ENCODE results near the gene ABCC1. TPM values are rescaled to one million over a fixed set of nuclear protein-coding genes. Genes with fewer than 3 reads are reported as not detected.

The ABCC1 gene
- total RNA-seq, 1 experiment from 2014 or later, result 61.9 TPM

DNA sequence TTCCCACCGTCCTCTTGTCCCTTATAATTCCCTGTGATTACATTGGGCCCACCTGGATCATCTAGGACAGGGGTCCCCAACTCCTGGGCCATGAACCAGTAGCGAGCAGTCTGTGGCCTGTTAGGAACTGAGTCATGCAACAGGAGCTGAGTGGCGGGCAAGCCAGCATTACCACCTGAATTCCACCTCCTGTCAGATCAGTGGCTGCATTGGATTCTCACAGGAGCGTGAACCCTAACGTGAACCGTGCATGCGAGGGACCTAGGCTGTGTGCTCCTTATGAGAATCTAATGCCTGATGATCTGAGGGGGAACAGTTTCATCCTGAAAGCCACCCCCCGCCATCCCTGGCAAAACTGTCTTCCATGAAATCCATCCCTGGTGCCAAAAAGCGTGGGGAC, 36.8 kb downstream of the ABCC1 start (continued):
- TF ChIP-seq, protein P1, sequence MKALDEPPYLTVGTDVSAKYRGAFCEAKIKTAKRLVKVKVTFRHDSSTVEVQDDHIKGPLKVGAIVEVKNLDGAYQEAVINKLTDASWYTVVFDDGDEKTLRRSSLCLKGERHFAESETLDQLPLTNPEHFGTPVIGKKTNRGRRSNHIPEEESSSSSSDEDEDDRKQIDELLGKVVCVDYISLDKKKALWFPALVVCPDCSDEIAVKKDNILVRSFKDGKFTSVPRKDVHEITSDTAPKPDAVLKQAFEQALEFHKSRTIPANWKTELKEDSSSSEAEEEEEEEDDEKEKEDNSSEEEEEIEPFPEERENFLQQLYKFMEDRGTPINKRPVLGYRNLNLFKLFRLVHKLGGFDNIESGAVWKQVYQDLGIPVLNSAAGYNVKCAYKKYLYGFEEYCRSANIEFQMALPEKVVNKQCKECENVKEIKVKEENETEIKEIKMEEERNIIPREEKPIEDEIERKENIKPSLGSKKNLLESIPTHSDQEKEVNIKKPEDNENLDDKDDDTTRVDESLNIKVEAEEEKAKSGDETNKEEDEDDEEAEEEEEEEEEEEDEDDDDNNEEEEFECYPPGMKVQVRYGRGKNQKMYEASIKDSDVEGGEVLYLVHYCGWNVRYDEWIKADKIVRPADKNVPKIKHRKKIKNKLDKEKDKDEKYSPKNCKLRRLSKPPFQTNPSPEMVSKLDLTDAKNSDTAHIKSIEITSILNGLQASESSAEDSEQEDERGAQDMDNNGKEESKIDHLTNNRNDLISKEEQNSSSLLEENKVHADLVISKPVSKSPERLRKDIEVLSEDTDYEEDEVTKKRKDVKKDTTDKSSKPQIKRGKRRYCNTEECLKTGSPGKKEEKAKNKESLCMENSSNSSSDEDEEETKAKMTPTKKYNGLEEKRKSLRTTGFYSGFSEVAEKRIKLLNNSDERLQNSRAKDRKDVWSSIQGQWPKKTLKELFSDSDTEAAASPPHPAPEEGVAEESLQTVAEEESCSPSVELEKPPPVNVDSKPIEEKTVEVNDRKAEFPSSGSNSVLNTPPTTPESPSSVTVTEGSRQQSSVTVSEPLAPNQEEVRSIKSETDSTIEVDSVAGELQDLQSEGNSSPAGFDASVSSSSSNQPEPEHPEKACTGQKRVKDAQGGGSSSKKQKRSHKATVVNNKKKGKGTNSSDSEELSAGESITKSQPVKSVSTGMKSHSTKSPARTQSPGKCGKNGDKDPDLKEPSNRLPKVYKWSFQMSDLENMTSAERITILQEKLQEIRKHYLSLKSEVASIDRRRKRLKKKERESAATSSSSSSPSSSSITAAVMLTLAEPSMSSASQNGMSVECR (CRISPR knock-in tag; IDR thresholded peaks at IDR 0.05; ENCODE audit: borderline replicate concordance), result no peak
- TF ChIP-seq, protein P2, sequence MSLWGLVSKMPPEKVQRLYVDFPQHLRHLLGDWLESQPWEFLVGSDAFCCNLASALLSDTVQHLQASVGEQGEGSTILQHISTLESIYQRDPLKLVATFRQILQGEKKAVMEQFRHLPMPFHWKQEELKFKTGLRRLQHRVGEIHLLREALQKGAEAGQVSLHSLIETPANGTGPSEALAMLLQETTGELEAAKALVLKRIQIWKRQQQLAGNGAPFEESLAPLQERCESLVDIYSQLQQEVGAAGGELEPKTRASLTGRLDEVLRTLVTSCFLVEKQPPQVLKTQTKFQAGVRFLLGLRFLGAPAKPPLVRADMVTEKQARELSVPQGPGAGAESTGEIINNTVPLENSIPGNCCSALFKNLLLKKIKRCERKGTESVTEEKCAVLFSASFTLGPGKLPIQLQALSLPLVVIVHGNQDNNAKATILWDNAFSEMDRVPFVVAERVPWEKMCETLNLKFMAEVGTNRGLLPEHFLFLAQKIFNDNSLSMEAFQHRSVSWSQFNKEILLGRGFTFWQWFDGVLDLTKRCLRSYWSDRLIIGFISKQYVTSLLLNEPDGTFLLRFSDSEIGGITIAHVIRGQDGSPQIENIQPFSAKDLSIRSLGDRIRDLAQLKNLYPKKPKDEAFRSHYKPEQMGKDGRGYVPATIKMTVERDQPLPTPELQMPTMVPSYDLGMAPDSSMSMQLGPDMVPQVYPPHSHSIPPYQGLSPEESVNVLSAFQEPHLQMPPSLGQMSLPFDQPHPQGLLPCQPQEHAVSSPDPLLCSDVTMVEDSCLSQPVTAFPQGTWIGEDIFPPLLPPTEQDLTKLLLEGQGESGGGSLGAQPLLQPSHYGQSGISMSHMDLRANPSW (CRISPR knock-in tag; conservative IDR thresholded peaks at IDR 0.05; ENCODE audit: low read depth), result no peak

DNA sequence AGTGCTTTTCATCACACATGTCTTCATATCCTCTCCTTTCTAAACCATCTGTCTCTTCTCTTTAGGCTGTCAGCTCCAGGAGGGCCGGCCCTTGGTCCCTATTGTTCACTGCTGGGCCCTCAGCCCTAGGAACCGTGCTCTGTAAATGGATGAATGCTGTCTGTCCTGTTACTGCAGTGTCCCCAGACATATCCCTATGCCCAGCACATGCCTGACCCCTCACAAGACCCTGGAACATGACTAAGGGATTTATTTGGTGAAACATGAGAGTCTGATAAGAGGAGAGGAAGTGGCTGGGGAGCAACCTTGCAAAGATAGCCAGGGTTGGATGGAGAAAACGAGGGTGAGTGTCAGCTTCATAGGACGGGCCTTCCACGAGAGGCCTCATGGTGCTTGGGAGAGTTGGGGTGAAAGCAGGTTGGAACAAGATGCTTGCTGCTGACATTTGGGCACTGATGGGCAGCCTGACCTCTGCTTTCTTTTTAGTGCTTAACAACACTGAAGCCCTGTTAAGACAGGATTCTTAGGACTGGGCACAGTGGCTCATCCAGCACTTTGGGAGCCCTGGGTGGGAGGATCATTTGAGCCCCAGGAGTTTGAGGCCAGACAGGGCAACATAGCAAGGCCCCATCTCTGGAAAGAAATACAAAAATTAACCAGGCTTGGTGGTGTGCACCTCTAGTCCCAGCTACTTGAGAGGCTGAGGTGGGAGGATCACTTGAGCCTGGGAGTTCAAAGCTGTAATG, 39.0 kb downstream of the ABCC1 start:
- no peak for DNase-seq (ENCODE audit: low spot score)
- POLR2A ChIA-PET, result interaction anchor here (0.6 kb wide), 1 partner anchor 76 kb away, joined by 6 read pairs; no protein-coding TSS in a partner anchor
- peak overlapping the region; percentile 73 for H3K27ac Mint-ChIP-seq

DNA sequence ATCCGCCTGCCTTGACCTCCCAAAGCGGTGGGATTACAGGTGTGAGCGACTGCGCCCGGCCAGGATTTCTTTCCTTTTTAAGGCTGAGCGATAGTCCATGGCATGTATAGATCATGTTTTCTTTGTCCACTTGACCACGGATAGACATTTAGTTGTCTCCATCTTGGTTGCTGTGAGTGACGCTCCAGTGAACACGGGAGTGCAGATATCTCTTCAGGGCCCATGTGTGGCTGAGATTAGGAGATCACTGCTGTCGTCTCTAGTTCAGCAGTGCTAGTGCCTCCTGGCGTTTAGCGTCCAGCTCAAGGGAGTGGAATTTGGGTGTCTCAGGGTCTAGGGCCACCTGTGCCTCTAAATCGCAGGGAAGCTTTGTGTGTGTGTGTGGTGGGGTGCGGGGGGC, 41.5 kb downstream of the ABCC1 start:
- ChIA-PET CTCF (interaction anchor here (1.1 to 1.9 kb wide), 2 partner anchors 31 to 116 kb away, joined by 3 to 6 read pairs; no protein-coding TSS in a partner anchor), POLR2A (interaction anchor here (0.7 kb wide), 1 partner anchor 278 kb away, joined by 4 read pairs; no protein-coding TSS in a partner anchor)
- peaks cover 54% of the 10 kb centered on the region for H3K4me1 Mint-ChIP-seq
- peaks cover 10% of the 10 kb centered on the region; the same call in 1 of the 2 replicates for H3K9me3 Mint-ChIP-seq
- DNase-seq (ENCODE audit: low spot score) (no peak), ATAC-seq (no peak)
- H3K27me3 Mint-ChIP-seq (ENCODE audit: low read depth), result no peaks in the 10 kb centered on the region
- peaks cover 17% of the 10 kb centered on the region for H3K36me3 Mint-ChIP-seq
- H3K27ac Mint-ChIP-seq, result peak overlapping the region; percentile 89
- no peak overlapping the region for H3K4me3 Mint-ChIP-seq
- no peak for TF ChIP-seq HMGA2 (CRISPR knock-in tag; IDR thresholded peaks at IDR 0.05)
- TF ChIP-seq GABPB1 (CRISPR knock-in tag; IDR thresholded peaks at IDR 0.05), result no peak
- TF ChIP-seq, protein P3, sequence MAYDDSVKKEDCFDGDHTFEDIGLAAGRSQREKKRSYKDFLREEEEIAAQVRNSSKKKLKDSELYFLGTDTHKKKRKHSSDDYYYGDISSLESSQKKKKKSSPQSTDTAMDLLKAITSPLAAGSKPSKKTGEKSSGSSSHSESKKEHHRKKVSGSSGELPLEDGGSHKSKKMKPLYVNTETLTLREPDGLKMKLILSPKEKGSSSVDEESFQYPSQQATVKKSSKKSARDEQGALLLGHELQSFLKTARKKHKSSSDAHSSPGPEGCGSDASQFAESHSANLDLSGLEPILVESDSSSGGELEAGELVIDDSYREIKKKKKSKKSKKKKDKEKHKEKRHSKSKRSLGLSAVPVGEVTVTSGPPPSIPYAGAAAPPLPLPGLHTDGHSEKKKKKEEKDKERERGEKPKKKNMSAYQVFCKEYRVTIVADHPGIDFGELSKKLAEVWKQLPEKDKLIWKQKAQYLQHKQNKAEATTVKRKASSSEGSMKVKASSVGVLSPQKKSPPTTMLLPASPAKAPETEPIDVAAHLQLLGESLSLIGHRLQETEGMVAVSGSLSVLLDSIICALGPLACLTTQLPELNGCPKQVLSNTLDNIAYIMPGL (CRISPR knock-in tag; IDR thresholded peaks at IDR 0.05), result no peak
- TF ChIP-seq, protein P4, sequence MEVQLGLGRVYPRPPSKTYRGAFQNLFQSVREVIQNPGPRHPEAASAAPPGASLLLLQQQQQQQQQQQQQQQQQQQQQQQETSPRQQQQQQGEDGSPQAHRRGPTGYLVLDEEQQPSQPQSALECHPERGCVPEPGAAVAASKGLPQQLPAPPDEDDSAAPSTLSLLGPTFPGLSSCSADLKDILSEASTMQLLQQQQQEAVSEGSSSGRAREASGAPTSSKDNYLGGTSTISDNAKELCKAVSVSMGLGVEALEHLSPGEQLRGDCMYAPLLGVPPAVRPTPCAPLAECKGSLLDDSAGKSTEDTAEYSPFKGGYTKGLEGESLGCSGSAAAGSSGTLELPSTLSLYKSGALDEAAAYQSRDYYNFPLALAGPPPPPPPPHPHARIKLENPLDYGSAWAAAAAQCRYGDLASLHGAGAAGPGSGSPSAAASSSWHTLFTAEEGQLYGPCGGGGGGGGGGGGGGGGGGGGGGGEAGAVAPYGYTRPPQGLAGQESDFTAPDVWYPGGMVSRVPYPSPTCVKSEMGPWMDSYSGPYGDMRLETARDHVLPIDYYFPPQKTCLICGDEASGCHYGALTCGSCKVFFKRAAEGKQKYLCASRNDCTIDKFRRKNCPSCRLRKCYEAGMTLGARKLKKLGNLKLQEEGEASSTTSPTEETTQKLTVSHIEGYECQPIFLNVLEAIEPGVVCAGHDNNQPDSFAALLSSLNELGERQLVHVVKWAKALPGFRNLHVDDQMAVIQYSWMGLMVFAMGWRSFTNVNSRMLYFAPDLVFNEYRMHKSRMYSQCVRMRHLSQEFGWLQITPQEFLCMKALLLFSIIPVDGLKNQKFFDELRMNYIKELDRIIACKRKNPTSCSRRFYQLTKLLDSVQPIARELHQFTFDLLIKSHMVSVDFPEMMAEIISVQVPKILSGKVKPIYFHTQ (CRISPR knock-in tag; IDR thresholded peaks at IDR 0.05), result no peak
- no peak for TF ChIP-seq MYBL2 (CRISPR knock-in tag; IDR thresholded peaks at IDR 0.05)
- no peak for TF ChIP-seq NFE2L1 (CRISPR knock-in tag; IDR thresholded peaks at IDR 0.05)

More for the DNA sequence above, 39.0 kb downstream of the ABCC1 start:
- no peak for ATAC-seq
- no peak overlapping the region for H3K4me3 Mint-ChIP-seq
- H3K9me3 Mint-ChIP-seq, result peaks cover 11% of the 10 kb centered on the region; the same call in 1 of the 2 replicates
- no peaks in the 10 kb centered on the region for H3K27me3 Mint-ChIP-seq (ENCODE audit: low read depth)
- peak; percentile 89 for TF ChIP-seq ZNF121 (CRISPR knock-in tag; IDR thresholded peaks at IDR 0.05)
- no peak for TF ChIP-seq GTF2I (CRISPR knock-in tag; conservative IDR thresholded peaks at IDR 0.05)
- no peak for TF ChIP-seq SMAD3 (CRISPR knock-in tag; IDR thresholded peaks at IDR 0.05; ENCODE audit: borderline replicate concordance)
- TF ChIP-seq ZNF138 (CRISPR knock-in tag; conservative IDR thresholded peaks at IDR 0.05), result no peak
- no peak for TF ChIP-seq ELF4 (CRISPR knock-in tag; IDR thresholded peaks at IDR 0.05; ENCODE audit: low read depth)
- no peak for TF ChIP-seq ZNF232 (CRISPR knock-in tag; IDR thresholded peaks at IDR 0.05)
- TF ChIP-seq, protein P5, sequence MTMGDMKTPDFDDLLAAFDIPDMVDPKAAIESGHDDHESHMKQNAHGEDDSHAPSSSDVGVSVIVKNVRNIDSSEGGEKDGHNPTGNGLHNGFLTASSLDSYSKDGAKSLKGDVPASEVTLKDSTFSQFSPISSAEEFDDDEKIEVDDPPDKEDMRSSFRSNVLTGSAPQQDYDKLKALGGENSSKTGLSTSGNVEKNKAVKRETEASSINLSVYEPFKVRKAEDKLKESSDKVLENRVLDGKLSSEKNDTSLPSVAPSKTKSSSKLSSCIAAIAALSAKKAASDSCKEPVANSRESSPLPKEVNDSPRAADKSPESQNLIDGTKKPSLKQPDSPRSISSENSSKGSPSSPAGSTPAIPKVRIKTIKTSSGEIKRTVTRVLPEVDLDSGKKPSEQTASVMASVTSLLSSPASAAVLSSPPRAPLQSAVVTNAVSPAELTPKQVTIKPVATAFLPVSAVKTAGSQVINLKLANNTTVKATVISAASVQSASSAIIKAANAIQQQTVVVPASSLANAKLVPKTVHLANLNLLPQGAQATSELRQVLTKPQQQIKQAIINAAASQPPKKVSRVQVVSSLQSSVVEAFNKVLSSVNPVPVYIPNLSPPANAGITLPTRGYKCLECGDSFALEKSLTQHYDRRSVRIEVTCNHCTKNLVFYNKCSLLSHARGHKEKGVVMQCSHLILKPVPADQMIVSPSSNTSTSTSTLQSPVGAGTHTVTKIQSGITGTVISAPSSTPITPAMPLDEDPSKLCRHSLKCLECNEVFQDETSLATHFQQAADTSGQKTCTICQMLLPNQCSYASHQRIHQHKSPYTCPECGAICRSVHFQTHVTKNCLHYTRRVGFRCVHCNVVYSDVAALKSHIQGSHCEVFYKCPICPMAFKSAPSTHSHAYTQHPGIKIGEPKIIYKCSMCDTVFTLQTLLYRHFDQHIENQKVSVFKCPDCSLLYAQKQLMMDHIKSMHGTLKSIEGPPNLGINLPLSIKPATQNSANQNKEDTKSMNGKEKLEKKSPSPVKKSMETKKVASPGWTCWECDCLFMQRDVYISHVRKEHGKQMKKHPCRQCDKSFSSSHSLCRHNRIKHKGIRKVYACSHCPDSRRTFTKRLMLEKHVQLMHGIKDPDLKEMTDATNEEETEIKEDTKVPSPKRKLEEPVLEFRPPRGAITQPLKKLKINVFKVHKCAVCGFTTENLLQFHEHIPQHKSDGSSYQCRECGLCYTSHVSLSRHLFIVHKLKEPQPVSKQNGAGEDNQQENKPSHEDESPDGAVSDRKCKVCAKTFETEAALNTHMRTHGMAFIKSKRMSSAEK (CRISPR knock-in tag; IDR thresholded peaks at IDR 0.05; ENCODE audit: borderline replicate concordance), result no peak
- TF ChIP-seq ATF1 (CRISPR knock-in tag; IDR thresholded peaks at IDR 0.05), result no peak
- no peak for TF ChIP-seq ZBTB21 (CRISPR knock-in tag; IDR thresholded peaks at IDR 0.05; ENCODE audit: borderline replicate concordance)
- CTCF ChIA-PET, result interaction anchor here (0.8 to 1.6 kb wide), 4 partner anchors 13 to 211 kb away, joined by 3 to 7 read pairs (median 4); no protein-coding TSS in a partner anchor
- peaks cover 29% of the 10 kb centered on the region for H3K36me3 Mint-ChIP-seq
- H3K4me1 Mint-ChIP-seq, result peaks cover 48% of the 10 kb centered on the region

Measured in WTC11 (cell line).